ENCODE measurements around the gene NKIRAS2.
"Not testable (repeated sequence)": the region's sequence is repeated elsewhere in the genome, so short reads cannot be mapped to it uniquely, and the experiment has no call there.

NKIRAS2 gene

DNA sequence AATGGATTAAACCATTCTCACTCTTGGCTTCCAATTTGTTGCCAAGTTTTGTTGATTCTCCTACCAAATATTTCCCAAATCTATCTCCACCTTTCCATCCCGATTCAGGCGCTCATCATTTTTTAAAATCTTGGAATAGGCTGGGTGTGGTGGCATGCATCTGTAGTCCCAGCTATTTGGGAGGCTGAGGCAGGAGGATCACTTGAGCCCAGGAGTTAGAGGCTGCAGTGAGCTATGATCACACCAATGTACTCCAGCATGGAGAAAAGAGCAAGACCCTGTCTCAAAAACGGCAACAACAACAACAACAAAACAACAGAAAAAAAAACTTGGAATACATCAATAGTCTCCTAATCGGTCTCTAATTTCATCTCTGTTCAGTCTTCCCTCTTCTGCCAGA is 902 bp upstream of the NKIRAS2 start:
- Histone ChIP-seq H3K9ac (ENCODE audit: insufficient read length, low read depth) (no peak overlapping the region), H3K4me3 (ENCODE audit: insufficient read length, low read depth) (no peak overlapping the region), H3K36me3 (ENCODE audit: insufficient read depth, insufficient read length, low read length) (peaks cover 39% of the 10 kb centered on the region), H3K27me3 (ENCODE audit: insufficient read depth, insufficient read length) (no peaks in the 10 kb centered on the region), H3K4me1 (ENCODE audit: insufficient read depth, insufficient read length) (peaks cover 6% of the 10 kb centered on the region), H3K9me3 (ENCODE audit: insufficient read depth, low read length) (no peaks in the 10 kb centered on the region)
- DNase-seq (ENCODE audit: low read depth, low spot score), result no peak
- TF ChIP-seq ZNF274 (IDR thresholded peaks at IDR 0.05; ENCODE audit: low read depth, low read length), result no peak

DNA sequence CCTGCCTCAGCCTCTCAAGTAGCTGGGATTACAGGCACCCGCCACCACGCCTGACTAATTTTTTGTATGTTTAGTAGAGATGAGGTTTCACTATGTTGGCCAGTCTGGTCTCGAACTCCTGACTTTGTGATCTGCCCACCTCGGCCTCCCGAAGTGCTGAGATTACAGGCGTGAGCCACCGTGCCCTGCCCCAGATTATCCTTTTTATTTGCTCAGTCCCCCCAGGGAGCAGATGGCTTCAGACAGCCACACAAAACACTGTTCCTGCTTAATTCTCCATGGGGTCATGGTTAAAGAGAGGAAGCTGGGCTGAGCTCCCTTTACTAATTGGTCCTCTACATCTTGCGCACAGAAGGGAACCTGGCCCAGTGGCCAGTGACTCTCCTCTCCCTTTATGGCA is 955 bp downstream of the NKIRAS2 start:
- not testable (repeated sequence) for H3K27me3 ChIP-seq (ENCODE audit: insufficient read depth, insufficient read length); DNase-seq (ENCODE audit: low read depth, low spot score); H3K9me3 ChIP-seq (ENCODE audit: insufficient read depth, low read length); H3K9ac ChIP-seq (ENCODE audit: insufficient read length, low read depth)
- Histone ChIP-seq H3K4me3 (ENCODE audit: insufficient read length, low read depth) (peak overlapping the region; percentile 86), H3K4me1 (ENCODE audit: insufficient read depth, insufficient read length) (peaks cover 11% of the 10 kb centered on the region), H3K36me3 (ENCODE audit: insufficient read depth, insufficient read length, low read length) (peaks cover 42% of the 10 kb centered on the region)

DNA sequence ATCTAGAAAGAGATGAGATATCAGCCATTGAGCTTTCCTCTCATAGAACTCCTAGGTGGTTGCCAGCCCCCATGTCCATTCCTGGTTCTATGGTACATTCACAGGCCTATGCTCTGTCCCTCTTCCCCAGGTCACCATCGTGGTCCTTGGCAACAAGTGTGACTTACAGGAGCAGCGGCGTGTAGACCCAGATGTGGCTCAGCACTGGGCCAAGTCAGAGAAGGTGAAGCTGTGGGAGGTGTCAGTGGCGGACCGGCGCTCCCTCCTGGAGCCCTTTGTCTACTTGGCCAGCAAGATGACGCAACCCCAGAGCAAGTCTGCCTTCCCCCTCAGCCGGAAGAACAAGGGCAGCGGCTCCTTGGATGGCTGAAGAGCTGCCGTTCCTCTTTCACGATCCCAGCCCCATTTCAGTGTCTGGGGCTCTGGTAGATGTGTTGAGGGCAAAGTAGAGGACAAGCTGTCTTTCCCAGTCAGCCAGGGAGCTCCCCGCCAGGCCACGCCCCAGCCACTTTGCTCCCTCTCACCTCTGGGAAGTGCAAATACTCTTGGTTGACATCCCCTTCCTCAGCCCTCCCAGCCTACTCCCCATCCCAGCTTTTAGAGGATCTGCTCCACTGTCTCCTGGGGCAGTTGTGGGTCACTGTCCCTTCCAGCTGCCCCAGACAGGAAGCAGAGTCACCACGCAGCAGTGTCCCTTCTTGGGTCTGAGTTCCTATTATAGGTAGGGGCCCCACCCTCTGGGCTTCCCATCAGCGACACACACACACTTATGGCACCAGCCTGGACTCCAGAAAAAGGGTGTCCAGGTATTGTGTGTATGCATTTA is 3.8 kb downstream of the NKIRAS2 start:
- Histone ChIP-seq H3K27me3 (ENCODE audit: insufficient read depth, insufficient read length) (no peaks in the 10 kb centered on the region), H3K4me3 (ENCODE audit: insufficient read length, low read depth) (no peak overlapping the region), H3K4me1 (ENCODE audit: insufficient read depth, insufficient read length) (peaks cover 23% of the 10 kb centered on the region), H3K9ac (ENCODE audit: insufficient read length, low read depth) (no peak overlapping the region), H3K9me3 (ENCODE audit: insufficient read depth, low read length) (no peaks in the 10 kb centered on the region), H3K36me3 (ENCODE audit: insufficient read depth, insufficient read length, low read length) (peaks cover 47% of the 10 kb centered on the region)
- TF ChIP-seq SUZ12 (IDR thresholded peaks at IDR 0.05; ENCODE audit: extremely low read depth, insufficient read depth, insufficient read length) (no peak), ZNF274 (IDR thresholded peaks at IDR 0.05; ENCODE audit: low read depth, low read length) (no peak), YY1 (IDR thresholded peaks at IDR 0.05; ENCODE audit: insufficient read depth, insufficient read length) (no peak)
- no peak for DNase-seq (ENCODE audit: low read depth, low spot score)

DNA sequence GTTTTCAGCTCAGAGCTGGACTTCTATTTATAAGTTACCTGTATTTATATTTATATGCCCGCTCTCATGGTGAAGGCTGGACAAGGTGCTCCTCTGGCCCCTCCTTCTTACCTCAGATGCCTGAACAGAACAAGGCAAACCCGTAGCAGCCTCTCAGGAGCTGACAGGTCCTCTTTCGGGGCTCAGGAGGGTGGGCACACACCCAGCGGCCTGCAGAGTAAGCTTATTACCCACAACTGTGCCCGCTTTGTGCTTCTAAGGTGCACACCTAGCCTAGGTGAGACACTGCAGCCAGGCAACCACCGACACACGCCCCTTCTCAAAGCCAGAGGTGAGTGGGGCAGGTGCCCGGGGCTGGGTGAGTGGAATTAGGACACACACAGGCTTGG is 5.3 kb downstream of the NKIRAS2 start:
- peaks cover 25% of the 10 kb centered on the region for H3K4me1 ChIP-seq (ENCODE audit: insufficient read depth, insufficient read length)
- no peak overlapping the region for H3K4me3 ChIP-seq (ENCODE audit: insufficient read length, low read depth)
- peaks cover 47% of the 10 kb centered on the region for H3K36me3 ChIP-seq (ENCODE audit: insufficient read depth, insufficient read length, low read length)
- H3K9ac ChIP-seq (ENCODE audit: insufficient read length, low read depth), result peak overlapping the region; percentile 57
- no peaks in the 10 kb centered on the region for H3K9me3 ChIP-seq (ENCODE audit: insufficient read depth, low read length)
- no peaks in the 10 kb centered on the region for H3K27me3 ChIP-seq (ENCODE audit: insufficient read depth, insufficient read length)
- no peak for TF ChIP-seq YY1 (IDR thresholded peaks at IDR 0.05; ENCODE audit: insufficient read depth, insufficient read length)
- TF ChIP-seq ZNF274 (IDR thresholded peaks at IDR 0.05; ENCODE audit: low read depth, low read length), result no peak
- TF ChIP-seq SUZ12 (IDR thresholded peaks at IDR 0.05; ENCODE audit: extremely low read depth, insufficient read depth, insufficient read length), result no peak
- DNase-seq (ENCODE audit: low read depth, low spot score), result no peak

DNA sequence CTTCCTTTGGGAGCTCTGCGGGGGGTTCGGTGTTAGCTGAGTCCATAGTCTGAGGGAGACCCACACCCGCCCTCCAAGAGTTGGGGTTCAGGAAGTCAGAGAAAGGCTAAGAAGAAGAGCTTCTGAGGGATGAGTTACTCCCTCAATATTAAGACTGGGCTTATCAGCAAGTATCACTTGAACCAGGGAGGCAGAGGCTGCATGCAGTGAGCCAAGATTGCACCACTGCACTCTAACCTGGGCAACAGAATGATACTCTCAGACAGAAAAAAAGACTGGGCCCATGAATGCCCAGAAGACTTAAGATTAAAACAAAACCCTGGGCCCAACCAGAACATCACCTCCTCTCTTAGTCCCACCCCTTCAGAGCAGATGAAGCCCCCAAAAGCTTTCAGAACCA is 6.0 kb downstream of the NKIRAS2 start:
- peaks cover 25% of the 10 kb centered on the region for H3K4me1 ChIP-seq (ENCODE audit: insufficient read depth, insufficient read length)
- no peak for DNase-seq (ENCODE audit: low read depth, low spot score)
- no peaks in the 10 kb centered on the region for H3K27me3 ChIP-seq (ENCODE audit: insufficient read depth, insufficient read length)
- no peak overlapping the region for H3K9ac ChIP-seq (ENCODE audit: insufficient read length, low read depth)
- no peaks in the 10 kb centered on the region for H3K9me3 ChIP-seq (ENCODE audit: insufficient read depth, low read length)
- H3K4me3 ChIP-seq (ENCODE audit: insufficient read length, low read depth), result no peak overlapping the region
- H3K36me3 ChIP-seq (ENCODE audit: insufficient read depth, insufficient read length, low read length), result peaks cover 47% of the 10 kb centered on the region
- TF ChIP-seq SUZ12 (IDR thresholded peaks at IDR 0.05; ENCODE audit: extremely low read depth, insufficient read depth, insufficient read length), result no peak
- no peak for TF ChIP-seq ZNF274 (IDR thresholded peaks at IDR 0.05; ENCODE audit: low read depth, low read length)
- TF ChIP-seq YY1 (IDR thresholded peaks at IDR 0.05; ENCODE audit: insufficient read depth, insufficient read length), result no peak

DNA sequence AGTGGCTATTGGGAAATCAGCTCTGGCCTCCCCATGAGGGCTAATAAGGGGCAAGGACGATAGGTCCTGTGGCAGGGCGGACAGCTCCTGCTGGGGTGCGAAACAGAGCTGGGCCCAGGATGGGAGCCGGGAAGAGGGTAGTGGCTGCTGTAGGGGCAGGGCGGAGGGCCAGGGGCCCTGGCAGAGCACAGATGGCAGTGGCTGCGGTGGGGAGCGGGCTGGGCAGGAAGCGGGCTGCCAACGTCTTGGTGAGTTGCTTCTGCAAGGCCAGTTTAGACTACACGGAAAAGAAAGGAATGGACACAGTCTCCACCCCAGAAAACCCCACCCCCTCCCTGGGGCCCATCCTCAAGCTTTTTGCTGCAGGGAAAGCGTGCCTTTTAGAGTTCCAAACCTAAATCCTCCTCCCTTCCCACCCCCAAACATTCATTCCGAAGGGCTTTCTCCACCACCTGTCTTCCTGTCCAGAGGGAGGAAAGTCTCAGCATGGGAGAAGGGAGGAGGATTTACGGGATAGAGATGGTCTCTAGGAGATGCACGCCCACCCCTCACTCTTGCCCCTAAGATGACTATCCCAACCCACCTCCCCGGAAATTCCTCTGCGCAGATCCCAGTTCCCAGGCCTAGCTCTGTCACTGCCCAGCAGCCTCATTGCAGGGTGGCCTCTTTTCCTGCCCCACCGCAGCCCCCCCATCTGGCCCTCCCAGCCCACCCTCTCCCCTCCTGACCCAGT is 7.1 kb downstream of the NKIRAS2 start:
- no peaks in the 10 kb centered on the region for H3K27me3 ChIP-seq (ENCODE audit: insufficient read depth, insufficient read length)
- H3K4me1 ChIP-seq (ENCODE audit: insufficient read depth, insufficient read length), result peaks cover 25% of the 10 kb centered on the region
- DNase-seq (ENCODE audit: low read depth, low spot score), result no peak
- peak overlapping the region; percentile 42 for H3K9ac ChIP-seq (ENCODE audit: insufficient read length, low read depth)
- no peak for TF ChIP-seq YY1 (IDR thresholded peaks at IDR 0.05; ENCODE audit: insufficient read depth, insufficient read length)
- no peak for TF ChIP-seq ZNF274 (IDR thresholded peaks at IDR 0.05; ENCODE audit: low read depth, low read length)
- no peak for TF ChIP-seq SUZ12 (IDR thresholded peaks at IDR 0.05; ENCODE audit: extremely low read depth, insufficient read depth, insufficient read length)
- H3K4me3 ChIP-seq (ENCODE audit: insufficient read length, low read depth), result no peak overlapping the region
- no peaks in the 10 kb centered on the region for H3K9me3 ChIP-seq (ENCODE audit: insufficient read depth, low read length)
- H3K36me3 ChIP-seq (ENCODE audit: insufficient read depth, insufficient read length, low read length), result peaks cover 38% of the 10 kb centered on the region

DNA sequence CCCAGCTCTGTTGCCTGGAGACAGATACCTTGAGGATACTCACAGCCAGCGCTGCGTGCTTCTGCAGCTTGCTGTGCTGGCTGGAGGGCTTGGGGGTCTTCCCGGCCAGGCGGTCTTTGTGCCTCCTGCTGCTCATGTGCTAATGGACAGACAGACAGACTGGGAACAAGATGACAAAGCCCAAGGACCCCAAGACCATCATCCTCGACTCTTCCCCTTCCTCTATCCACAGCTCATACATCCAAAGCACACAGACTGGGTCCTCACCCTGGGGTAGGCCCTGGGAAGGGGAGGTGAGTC is 7.7 kb downstream of the NKIRAS2 start:
- no peak for TF ChIP-seq ZNF274 (IDR thresholded peaks at IDR 0.05; ENCODE audit: low read depth, low read length)
- H3K9ac ChIP-seq (ENCODE audit: insufficient read length, low read depth), result peak overlapping the region; percentile 54
- DNase-seq (ENCODE audit: low read depth, low spot score), result no peak

More for the DNA sequence above, 7.7 kb downstream of the NKIRAS2 start:
- Histone ChIP-seq H3K4me3 (ENCODE audit: insufficient read length, low read depth) (peak overlapping the region; percentile 27), H3K27me3 (ENCODE audit: insufficient read depth, insufficient read length) (no peaks in the 10 kb centered on the region), H3K4me1 (ENCODE audit: insufficient read depth, insufficient read length) (peaks cover 25% of the 10 kb centered on the region), H3K9me3 (ENCODE audit: insufficient read depth, low read length) (no peaks in the 10 kb centered on the region), H3K36me3 (ENCODE audit: insufficient read depth, insufficient read length, low read length) (peaks cover 33% of the 10 kb centered on the region)

All from NT2/D1 (cell line).